ENCODE results near the gene PRODH. TPM values are rescaled to one million over a fixed set of nuclear protein-coding genes. Genes with fewer than 3 reads are reported as not detected.
A peak's percentile ranks its signal among the peaks of the same experiment; 100 is the strongest.
"Not testable (repeated sequence)": the region's sequence is repeated elsewhere in the genome, so short reads cannot be mapped to it uniquely, and the experiment has no call there.

Gene PRODH
- total and polyA plus RNA-seq, 5 donors from 2014 or later = not detected

- DNase-seq = no peak
- H3K9me3 ChIP-seq (ENCODE audit: control insufficient read depth in 2 of 2, low read length in 2 of 2) = no peaks in the 10 kb centered on the region
- H3K27me3 ChIP-seq (ENCODE audit: control insufficient read depth, insufficient read depth, low read length) = no peaks in the 10 kb centered on the region
- Mint-ChIP-seq H3K36me3 (no peaks in the 10 kb centered on the region), H3K27me3 (no peaks in the 10 kb centered on the region), H3K27ac (no peak overlapping the region), H3K4me3 (no peak overlapping the region), H3K9me3 (no peaks in the 10 kb centered on the region), H3K4me1 (no peaks in the 10 kb centered on the region)
- no peaks in the 10 kb centered on the region for H3K4me1 ChIP-seq (ENCODE audit: control insufficient read depth, insufficient read depth, low read length, poor library complexity, severe bottlenecking)
- no peak overlapping the region for H3K27ac ChIP-seq (ENCODE audit: insufficient read depth, low read length, poor library complexity, severe bottlenecking)
- no peak for ATAC-seq (ENCODE audit: low read depth in 2 of 2)
- no peak overlapping the region for H3K4me3 ChIP-seq (ENCODE audit: low read depth, low read length)
- H3K36me3 ChIP-seq (ENCODE audit: control insufficient read depth, insufficient read depth, low read length) = no peaks in the 10 kb centered on the region
Measured at GRCh38 chr22:18954990-18955571, 19.0 kb upstream of the PRODH start.

DNA sequence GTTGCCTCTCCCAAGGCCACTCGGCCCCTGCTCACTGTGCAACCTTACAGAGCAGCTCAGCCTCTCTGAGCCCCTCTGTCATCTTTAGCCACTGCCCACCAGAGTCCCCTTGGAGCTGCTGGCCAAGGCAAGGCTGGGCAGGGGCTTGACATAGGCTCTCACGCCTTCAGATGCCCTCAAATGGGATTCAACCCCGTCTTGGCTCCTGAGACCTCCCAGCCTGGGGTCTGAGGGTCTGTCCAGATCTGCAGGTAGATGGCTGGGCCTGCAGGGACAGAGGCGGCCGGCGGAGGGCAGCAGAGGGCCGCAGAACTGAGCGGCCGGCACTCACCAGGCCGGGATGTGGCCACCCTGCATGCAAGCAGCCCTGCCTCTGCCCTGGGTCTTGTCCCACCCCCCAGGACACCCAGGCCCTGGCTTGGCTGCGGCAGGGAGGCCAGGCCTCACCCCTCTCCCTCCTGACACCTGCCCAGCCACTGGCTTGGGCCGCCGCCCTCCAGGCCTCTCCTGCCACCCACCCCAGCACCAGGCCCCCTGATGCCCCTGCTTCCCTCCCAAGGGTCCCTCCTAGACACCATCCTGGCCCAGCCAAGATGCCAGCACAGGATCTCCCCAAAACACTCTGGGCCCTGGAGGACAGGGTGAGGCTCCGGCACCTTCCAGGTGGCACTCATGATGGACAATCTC, 18.4 kb upstream of the PRODH start:
- H3K27ac Mint-ChIP-seq; H3K4me3 ChIP-seq (ENCODE audit: low read depth, low read length); H3K36me3 Mint-ChIP-seq; H3K4me1 ChIP-seq (ENCODE audit: control insufficient read depth, insufficient read depth, low read length, poor library complexity, severe bottlenecking); H3K9me3 Mint-ChIP-seq; H3K27me3 ChIP-seq (ENCODE audit: control insufficient read depth, insufficient read depth, low read length); H3K36me3 ChIP-seq (ENCODE audit: control insufficient read depth, insufficient read depth, low read length); H3K4me1 Mint-ChIP-seq; H3K4me3 Mint-ChIP-seq; H3K27ac ChIP-seq (ENCODE audit: insufficient read depth, low read length, poor library complexity, severe bottlenecking); H3K27me3 Mint-ChIP-seq; H3K9me3 ChIP-seq (ENCODE audit: control insufficient read depth in 2 of 2, low read length in 2 of 2): not testable (repeated sequence)
- DNase-seq (peak; percentile 33 to 45 (median 45)), ATAC-seq (ENCODE audit: low read depth in 2 of 2) (peak; percentile 53 to 68)

- not testable (repeated sequence) for ATAC-seq (ENCODE audit: low read depth in 2 of 2); H3K9me3 ChIP-seq (ENCODE audit: control insufficient read depth in 2 of 2, low read length in 2 of 2); H3K4me3 ChIP-seq (ENCODE audit: low read depth, low read length); H3K4me3 Mint-ChIP-seq; H3K27ac Mint-ChIP-seq; H3K27me3 ChIP-seq (ENCODE audit: control insufficient read depth, insufficient read depth, low read length); H3K36me3 Mint-ChIP-seq; H3K36me3 ChIP-seq (ENCODE audit: control insufficient read depth, insufficient read depth, low read length); H3K4me1 Mint-ChIP-seq; H3K4me1 ChIP-seq (ENCODE audit: control insufficient read depth, insufficient read depth, low read length, poor library complexity, severe bottlenecking); H3K9me3 Mint-ChIP-seq; H3K27ac ChIP-seq (ENCODE audit: insufficient read depth, low read length, poor library complexity, severe bottlenecking)
- DNase-seq = peak in 1 of 3 donors; percentile 0
- peaks cover 15% of the 10 kb centered on the region for H3K27me3 Mint-ChIP-seq
Measured at GRCh38 chr22:18953128-18953527, 17.0 kb upstream of the PRODH start.

- ATAC-seq (ENCODE audit: low read depth in 2 of 2) = no peak
- H3K4me3 Mint-ChIP-seq = no peak overlapping the region
Measured at GRCh38 chr22:18952022-18952421, 15.9 kb upstream of the PRODH start.

DNA sequence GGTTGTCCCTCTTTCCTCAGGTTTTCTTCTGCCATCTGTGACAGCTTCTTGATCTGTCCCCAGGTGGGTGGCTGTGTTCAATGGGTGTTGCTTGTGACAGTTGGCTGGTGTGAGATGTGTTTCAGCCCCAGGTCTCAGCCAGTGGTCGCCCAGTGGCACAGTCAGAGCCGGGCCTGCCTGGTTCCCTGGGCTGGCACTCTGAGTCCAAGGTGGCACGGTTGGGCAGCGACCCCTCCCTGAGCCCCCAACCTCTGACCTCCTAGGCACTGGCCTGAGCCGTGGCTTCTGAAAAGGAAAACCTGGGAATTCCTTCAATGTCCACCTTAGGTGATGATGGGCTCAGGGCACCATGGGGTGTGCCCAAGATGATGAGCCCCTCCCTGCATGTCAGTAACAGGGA, 14.0 kb upstream of the PRODH start:
- no peak for ATAC-seq (ENCODE audit: low read depth in 2 of 2)
- H3K4me1 ChIP-seq (ENCODE audit: control insufficient read depth, insufficient read depth, low read length, poor library complexity, severe bottlenecking) = no peaks in the 10 kb centered on the region
- H3K27me3 ChIP-seq (ENCODE audit: control insufficient read depth, insufficient read depth, low read length) = no peaks in the 10 kb centered on the region
- Mint-ChIP-seq H3K36me3 (no peaks in the 10 kb centered on the region), H3K27me3 (peaks cover 19% of the 10 kb centered on the region), H3K27ac (peak overlapping the region in 1 of 3 donors; percentile 15), H3K4me3 (no peak overlapping the region), H3K9me3 (no peaks in the 10 kb centered on the region), H3K4me1 (no peaks in the 10 kb centered on the region)
- H3K36me3 ChIP-seq (ENCODE audit: control insufficient read depth, insufficient read depth, low read length) = no peaks in the 10 kb centered on the region
- no peaks in the 10 kb centered on the region for H3K9me3 ChIP-seq (ENCODE audit: control insufficient read depth in 2 of 2, low read length in 2 of 2)
- no peak overlapping the region for H3K27ac ChIP-seq (ENCODE audit: insufficient read depth, low read length, poor library complexity, severe bottlenecking)
- no peak overlapping the region for H3K4me3 ChIP-seq (ENCODE audit: low read depth, low read length)
- DNase-seq = no peak

More at GRCh38 chr22:18952022-18952421, 15.9 kb upstream of the PRODH start:
- Mint-ChIP-seq H3K9me3 (no peaks in the 10 kb centered on the region), H3K27ac (no peak overlapping the region), H3K36me3 (no peaks in the 10 kb centered on the region), H3K4me1 (no peaks in the 10 kb centered on the region), H3K27me3 (peaks cover 19% of the 10 kb centered on the region)
- no peak for DNase-seq
- no peaks in the 10 kb centered on the region for H3K4me1 ChIP-seq (ENCODE audit: control insufficient read depth, insufficient read depth, low read length, poor library complexity, severe bottlenecking)
- no peaks in the 10 kb centered on the region for H3K9me3 ChIP-seq (ENCODE audit: control insufficient read depth in 2 of 2, low read length in 2 of 2)
- no peaks in the 10 kb centered on the region for H3K36me3 ChIP-seq (ENCODE audit: control insufficient read depth, insufficient read depth, low read length)
- H3K27me3 ChIP-seq (ENCODE audit: control insufficient read depth, insufficient read depth, low read length) = no peaks in the 10 kb centered on the region
- H3K27ac ChIP-seq (ENCODE audit: insufficient read depth, low read length, poor library complexity, severe bottlenecking) = no peak overlapping the region
- H3K4me3 ChIP-seq (ENCODE audit: low read depth, low read length) = no peak overlapping the region

GRCh38 chr22:18947905-18948304, 11.8 kb upstream of the PRODH start:
- ATAC-seq (ENCODE audit: low read depth in 2 of 2) = no peak
- Histone ChIP-seq H3K4me3 (ENCODE audit: low read depth, low read length) (no peak overlapping the region), H3K4me1 (ENCODE audit: control insufficient read depth, insufficient read depth, low read length, poor library complexity, severe bottlenecking) (no peaks in the 10 kb centered on the region), H3K27me3 (ENCODE audit: control insufficient read depth, insufficient read depth, low read length) (no peaks in the 10 kb centered on the region), H3K9me3 (ENCODE audit: control insufficient read depth in 2 of 2, low read length in 2 of 2) (no peaks in the 10 kb centered on the region), H3K36me3 (ENCODE audit: control insufficient read depth, insufficient read depth, low read length) (no peaks in the 10 kb centered on the region), H3K27ac (ENCODE audit: insufficient read depth, low read length, poor library complexity, severe bottlenecking) (no peak overlapping the region)
- Mint-ChIP-seq H3K27ac (peak overlapping the region in 1 of 3 donors; percentile 32), H3K4me1 (no peaks in the 10 kb centered on the region), H3K9me3 (no peaks in the 10 kb centered on the region), H3K4me3 (no peak overlapping the region), H3K36me3 (no peaks in the 10 kb centered on the region), H3K27me3 (peaks cover 19% of the 10 kb centered on the region)
- DNase-seq = no peak

GRCh38 chr22:18947105-18947504, 11.0 kb upstream of the PRODH start:
- ATAC-seq (ENCODE audit: low read depth in 2 of 2); H3K9me3 ChIP-seq (ENCODE audit: control insufficient read depth in 2 of 2, low read length in 2 of 2); H3K27me3 ChIP-seq (ENCODE audit: control insufficient read depth, insufficient read depth, low read length); H3K27ac ChIP-seq (ENCODE audit: insufficient read depth, low read length, poor library complexity, severe bottlenecking); H3K4me1 ChIP-seq (ENCODE audit: control insufficient read depth, insufficient read depth, low read length, poor library complexity, severe bottlenecking); H3K27ac Mint-ChIP-seq; DNase-seq; H3K36me3 Mint-ChIP-seq; H3K4me3 Mint-ChIP-seq; H3K36me3 ChIP-seq (ENCODE audit: control insufficient read depth, insufficient read depth, low read length); H3K4me3 ChIP-seq (ENCODE audit: low read depth, low read length); H3K4me1 Mint-ChIP-seq; H3K9me3 Mint-ChIP-seq: not testable (repeated sequence)
- H3K27me3 Mint-ChIP-seq = peaks cover 20% of the 10 kb centered on the region

- H3K4me1 Mint-ChIP-seq; H3K4me1 ChIP-seq (ENCODE audit: control insufficient read depth, insufficient read depth, low read length, poor library complexity, severe bottlenecking); H3K27me3 Mint-ChIP-seq; H3K36me3 ChIP-seq (ENCODE audit: control insufficient read depth, insufficient read depth, low read length); H3K4me3 ChIP-seq (ENCODE audit: low read depth, low read length); H3K9me3 Mint-ChIP-seq; H3K27ac Mint-ChIP-seq; H3K27ac ChIP-seq (ENCODE audit: insufficient read depth, low read length, poor library complexity, severe bottlenecking); DNase-seq; ATAC-seq (ENCODE audit: low read depth in 2 of 2); H3K27me3 ChIP-seq (ENCODE audit: control insufficient read depth, insufficient read depth, low read length); H3K36me3 Mint-ChIP-seq; H3K9me3 ChIP-seq (ENCODE audit: control insufficient read depth in 2 of 2, low read length in 2 of 2); H3K4me3 Mint-ChIP-seq: not testable (repeated sequence)
Measured at GRCh38 chr22:18938691-18939090, 2.6 kb upstream of the PRODH start.
